HFFc6 (cell line): Measurements from ENCODE around the gene USH1C. TPM values are rescaled to one million over a fixed set of nuclear protein-coding genes. Genes with fewer than 3 reads are reported as not detected.

Source experiments
- DNase-seq: peaks from one replicate; pipeline ENCODE4 v3.0.0-alpha.2; 2018
- H3K27ac Mint-ChIP-seq: 2 replicates; pipeline ENCODE4 v1.8.0; 2020; ENCODE audit warnings: mild to moderate bottlenecking, mixed read lengths
- H3K27me3 Mint-ChIP-seq: 2 replicates; pipeline ENCODE4 v1.8.0; 2021; ENCODE audit warnings: mild to moderate bottlenecking, moderate library complexity, mixed read lengths; ENCODE audit not compliant: insufficient read depth
- H3K36me3 Mint-ChIP-seq: 2 replicates; pipeline ENCODE4 v1.8.0; 2021; ENCODE audit warnings: low read depth, mixed read lengths
- H3K4me1 Mint-ChIP-seq: 2 replicates; pipeline ENCODE4 v1.8.0; 2020; ENCODE audit warnings: low read depth, mixed read lengths
- H3K4me3 Mint-ChIP-seq: 2 replicates; pipeline ENCODE4 v1.8.0; 2020; ENCODE audit warnings: mild to moderate bottlenecking, moderate library complexity, mixed read lengths
- H3K9me3 Mint-ChIP-seq: 2 replicates; pipeline ENCODE4 v1.8.0; 2020; ENCODE audit warnings: mild to moderate bottlenecking, mixed read lengths
- total RNA-seq, 6 experiments: library from RNA; stranded (reverse); fragmentation: NEBNext Ultra II Directional; extraction: Animal tissue kit (Norgen Biotek cat#: 25700); gene quantifications; 2 replicates in 1 of 6; 3 replicates in 5 of 6; pipeline ENCODE4 v1.2.3, GENCODE V29; 2021
- TF ChIP-seq, protein P1 (sequence below): fragments of 200-600 bp; sonication (generic); IDR thresholded peaks from 2 replicates; pipeline ENCODE4 v1.5.0; 2021; ENCODE audit warnings: antibody characterized with exemption, mild to moderate bottlenecking

Gene USH1C
- total RNA-seq, 6 experiments from 2014 or later: not detected

DNA sequence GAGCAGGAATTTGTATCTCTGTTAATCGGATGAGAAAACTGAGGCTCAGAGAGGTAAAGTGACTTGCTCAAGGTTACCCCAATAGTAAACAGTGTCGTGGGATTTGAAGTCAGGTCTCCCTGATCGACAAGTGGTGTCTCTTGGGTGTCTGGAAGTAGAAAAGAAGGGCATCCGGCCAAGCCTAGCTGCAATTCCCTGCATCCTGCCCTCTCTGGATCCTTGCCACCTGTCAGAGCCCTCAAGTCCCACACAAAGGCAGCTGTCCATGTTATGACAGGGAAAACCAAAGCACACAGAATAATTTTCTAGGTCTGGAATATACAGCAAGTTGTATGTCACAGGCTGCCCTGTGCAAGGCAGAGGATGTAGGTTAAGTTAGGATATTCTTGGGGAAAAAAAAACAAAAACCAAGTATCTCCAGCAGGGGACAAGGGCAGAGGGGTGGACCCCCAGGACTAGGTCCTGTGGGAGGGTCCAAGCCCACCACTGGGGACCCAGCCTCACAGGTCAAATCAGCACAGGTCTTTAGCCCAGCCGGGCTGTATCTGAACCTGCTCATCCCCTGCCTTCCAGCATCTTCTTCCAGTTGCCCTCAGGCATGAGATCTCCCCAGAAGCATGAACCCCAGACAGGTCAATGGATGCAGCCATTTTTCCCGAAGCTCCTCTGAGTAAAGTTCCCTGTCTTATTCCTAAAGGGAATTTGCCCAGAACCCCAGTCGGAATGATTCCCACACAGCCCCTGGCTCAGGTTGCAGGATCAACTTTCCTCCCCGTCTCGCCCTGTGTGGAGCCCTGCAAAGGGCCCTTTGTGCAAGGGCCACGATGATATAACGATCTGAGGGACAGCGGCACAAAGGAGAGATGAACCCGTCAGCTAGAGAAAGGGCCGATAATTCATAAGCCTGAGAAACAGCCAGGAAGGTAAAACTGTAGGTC lies 15.0 kb downstream of the USH1C start:
- Mint-ChIP-seq H3K27me3 (peaks cover 34% of the 10 kb centered on the region), H3K4me1 (peaks cover 8% of the 10 kb centered on the region), H3K27ac (no peak overlapping the region), H3K4me3 (no peak overlapping the region), H3K9me3 (no peaks in the 10 kb centered on the region), H3K36me3 (no peaks in the 10 kb centered on the region)
- TF ChIP-seq, protein P1, sequence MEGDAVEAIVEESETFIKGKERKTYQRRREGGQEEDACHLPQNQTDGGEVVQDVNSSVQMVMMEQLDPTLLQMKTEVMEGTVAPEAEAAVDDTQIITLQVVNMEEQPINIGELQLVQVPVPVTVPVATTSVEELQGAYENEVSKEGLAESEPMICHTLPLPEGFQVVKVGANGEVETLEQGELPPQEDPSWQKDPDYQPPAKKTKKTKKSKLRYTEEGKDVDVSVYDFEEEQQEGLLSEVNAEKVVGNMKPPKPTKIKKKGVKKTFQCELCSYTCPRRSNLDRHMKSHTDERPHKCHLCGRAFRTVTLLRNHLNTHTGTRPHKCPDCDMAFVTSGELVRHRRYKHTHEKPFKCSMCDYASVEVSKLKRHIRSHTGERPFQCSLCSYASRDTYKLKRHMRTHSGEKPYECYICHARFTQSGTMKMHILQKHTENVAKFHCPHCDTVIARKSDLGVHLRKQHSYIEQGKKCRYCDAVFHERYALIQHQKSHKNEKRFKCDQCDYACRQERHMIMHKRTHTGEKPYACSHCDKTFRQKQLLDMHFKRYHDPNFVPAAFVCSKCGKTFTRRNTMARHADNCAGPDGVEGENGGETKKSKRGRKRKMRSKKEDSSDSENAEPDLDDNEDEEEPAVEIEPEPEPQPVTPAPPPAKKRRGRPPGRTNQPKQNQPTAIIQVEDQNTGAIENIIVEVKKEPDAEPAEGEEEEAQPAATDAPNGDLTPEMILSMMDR: no peak
- DNase-seq: no peak

DNA sequence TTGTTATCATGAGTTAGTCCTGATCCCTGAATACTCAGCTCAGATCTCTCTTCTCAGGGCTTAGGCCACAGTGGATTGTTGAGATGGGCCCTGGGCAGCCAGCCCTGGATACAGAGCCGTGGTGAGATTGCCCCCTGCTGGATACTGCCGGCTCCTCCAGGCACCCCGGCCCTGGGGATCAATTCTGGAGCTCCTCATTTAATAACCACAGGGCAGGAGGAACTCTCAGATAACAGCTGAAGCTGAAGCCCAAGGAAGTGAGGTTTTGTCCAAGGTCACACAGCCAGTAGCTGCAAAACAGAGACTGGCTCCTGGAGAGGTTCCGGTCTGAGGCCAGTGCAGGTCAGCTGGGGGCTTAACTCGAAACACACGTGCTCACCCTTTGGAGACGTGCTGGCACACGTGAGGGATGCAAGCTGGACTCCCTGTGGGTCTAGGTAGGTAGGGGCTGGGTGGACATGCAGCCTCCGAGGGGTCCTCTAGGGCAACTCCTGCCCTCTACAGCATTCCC lies 16.0 kb downstream of the USH1C start:
- no peak overlapping the region for H3K27ac Mint-ChIP-seq
- H3K36me3 Mint-ChIP-seq: no peaks in the 10 kb centered on the region
- TF ChIP-seq, protein P1: peak; percentile 90
- H3K9me3 Mint-ChIP-seq: no peaks in the 10 kb centered on the region
- H3K4me3 Mint-ChIP-seq: no peak overlapping the region
- peaks cover 8% of the 10 kb centered on the region for H3K4me1 Mint-ChIP-seq
- peaks cover 38% of the 10 kb centered on the region for H3K27me3 Mint-ChIP-seq
- peak; percentile 30 for DNase-seq

DNA sequence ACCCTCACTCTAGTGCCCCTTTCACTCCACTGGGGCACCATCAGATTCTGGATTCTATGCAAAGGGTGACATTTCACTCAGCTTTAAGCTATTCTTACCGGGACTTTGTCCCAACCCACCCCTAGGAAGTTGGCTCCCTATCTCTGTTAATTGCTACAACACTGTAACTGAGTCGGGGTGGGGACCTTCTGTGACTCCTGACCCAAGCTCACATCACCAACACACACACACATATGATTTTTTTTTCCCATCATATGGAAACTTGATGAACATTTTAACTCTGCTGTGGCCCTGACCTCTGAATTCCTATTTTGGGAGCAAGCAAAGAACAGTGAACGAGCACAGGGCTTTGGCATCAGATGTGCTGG lies 16.6 kb downstream of the USH1C start:
- TF ChIP-seq, protein P1: no peak
- Mint-ChIP-seq H3K36me3 (no peaks in the 10 kb centered on the region), H3K9me3 (no peaks in the 10 kb centered on the region)

DNA sequence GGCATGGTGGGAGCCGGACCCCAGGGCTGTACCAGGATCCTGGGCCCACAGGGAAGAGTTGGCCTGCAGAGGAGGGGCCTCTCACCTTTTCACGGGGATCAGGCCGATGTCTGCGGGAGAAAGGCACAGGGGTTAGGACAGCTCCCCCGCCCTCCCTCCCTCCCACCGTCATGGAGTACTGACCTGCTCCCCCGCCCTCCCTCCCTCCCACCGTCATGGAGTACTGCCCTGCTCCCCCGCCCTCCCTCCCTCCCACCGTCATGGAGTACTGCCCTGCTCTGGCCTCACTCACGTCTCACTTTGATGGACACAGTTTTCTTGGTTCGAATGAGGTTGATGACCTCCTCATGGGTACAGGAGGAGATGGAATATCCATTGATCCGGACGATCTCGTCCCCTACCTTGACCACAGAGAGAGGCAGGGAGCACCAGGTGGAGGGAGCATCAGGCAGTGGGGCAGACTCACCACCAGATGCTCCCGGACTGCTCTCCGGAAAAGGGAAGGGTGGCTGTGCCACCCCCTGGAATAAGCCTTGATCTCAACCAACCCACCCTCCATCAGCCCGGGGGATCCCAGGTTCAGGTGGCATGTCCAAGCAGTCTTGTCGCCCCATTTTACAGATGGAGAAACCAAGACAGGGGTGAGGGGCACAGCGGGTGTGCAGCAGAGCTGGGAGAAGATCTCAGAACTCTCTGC lies 17.1 kb downstream of the USH1C start:
- H3K4me1 Mint-ChIP-seq: peaks cover 7% of the 10 kb centered on the region
- H3K9me3 Mint-ChIP-seq: no peaks in the 10 kb centered on the region
- no peak overlapping the region for H3K27ac Mint-ChIP-seq
- TF ChIP-seq, protein P1: no peak
- H3K36me3 Mint-ChIP-seq: no peaks in the 10 kb centered on the region
- peaks cover 44% of the 10 kb centered on the region for H3K27me3 Mint-ChIP-seq
- DNase-seq: no peak
- H3K4me3 Mint-ChIP-seq: no peak overlapping the region

More for the DNA sequence above, 16.6 kb downstream of the USH1C start:
- no peak for DNase-seq
- H3K27me3 Mint-ChIP-seq: peaks cover 41% of the 10 kb centered on the region
- peaks cover 8% of the 10 kb centered on the region for H3K4me1 Mint-ChIP-seq
- H3K27ac Mint-ChIP-seq: no peak overlapping the region
- H3K4me3 Mint-ChIP-seq: no peak overlapping the region

DNA sequence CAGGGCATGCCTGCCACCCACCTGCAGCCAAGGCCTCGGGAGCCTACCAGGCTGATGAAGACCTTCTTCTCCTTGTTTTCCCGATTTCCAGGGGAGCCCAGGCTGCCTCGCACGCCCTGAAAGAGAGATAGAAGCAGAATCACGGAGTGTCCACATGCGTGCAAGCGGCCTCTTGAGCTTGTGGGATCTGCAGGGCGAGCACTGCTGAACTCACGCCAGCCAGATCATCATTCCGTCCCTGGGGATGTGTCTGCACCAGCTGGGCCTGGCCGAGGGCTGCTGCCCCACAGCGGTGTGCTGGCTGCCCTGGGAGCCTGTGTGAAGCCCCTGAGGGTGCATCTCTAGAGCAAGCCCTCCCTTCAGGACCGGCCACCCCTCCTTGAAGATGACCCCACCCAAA lies 17.9 kb downstream of the USH1C start:
- H3K27me3 Mint-ChIP-seq: peaks cover 49% of the 10 kb centered on the region
- H3K36me3 Mint-ChIP-seq: no peaks in the 10 kb centered on the region
- H3K9me3 Mint-ChIP-seq: no peaks in the 10 kb centered on the region
- no peak overlapping the region for H3K4me3 Mint-ChIP-seq
- no peak for DNase-seq
- H3K27ac Mint-ChIP-seq: no peak overlapping the region
- H3K4me1 Mint-ChIP-seq: no peaks in the 10 kb centered on the region
- TF ChIP-seq, protein P1: no peak
